Caco-2 (cell line): Measurements from ENCODE around the gene UTS2R. TPM values are rescaled to one million over a fixed set of nuclear protein-coding genes. Genes with fewer than 3 reads are reported as not detected.

ENCODE experiments used
- BruUV-seq: library from RNA; stranded (reverse); fragments of 400-500 nt; replicated peaks from 2 replicates; lab custom pipeline; 2021; lab: Mats Ljungman, UMichigan
- CTCF ChIA-PET: fragments of 300-600 bp; sonication (Branson Sonifier 250); formaldehyde crosslinking; loops from one replicate; lab custom pipeline; 2022; ENCODE audit warnings: antibody characterized with exemption; lab: Charles Lee
- POLR2A ChIA-PET: fragments of 300-600 bp; sonication (Branson Sonifier 250); formaldehyde crosslinking; loops from one replicate; lab custom pipeline; 2022; ENCODE audit warnings: antibody characterized with exemption; lab: Charles Lee
- DNase-seq, 2 experiments: peaks; one replicate each; pipeline versions ENCODE4 v3.0.0 to v3.0.0-alpha.2; 2020 to 2022
- H3K27me3 ChIP-seq: replicated peaks from 2 replicates; pipeline ENCODE4 v1.6.0; 2011; ENCODE audit warnings: low read length; ENCODE audit not compliant: control insufficient read depth, insufficient read depth
- H3K36me3 ChIP-seq: 2 replicates; pipeline ENCODE4 v1.5.1; 2011; ENCODE audit warnings: low read length; ENCODE audit not compliant: control insufficient read depth, insufficient read depth
- H3K4me1 ChIP-seq: fragments of 250-450 bp; sonication (Bioruptor Pico); 2 replicates; pipeline ENCODE4 v1.5.1; 2020; ENCODE audit warnings: mild to moderate bottlenecking
- H3K4me3 ChIP-seq: 2 replicates; pipeline ENCODE4 v1.5.1; 2011; ENCODE audit warnings: low read depth, mild to moderate bottlenecking, control low read depth, low read length
- H3K9me3 ChIP-seq: fragments of 250-450 bp; sonication (Bioruptor Pico); 2 replicates; pipeline ENCODE4 v1.5.1; 2020; ENCODE audit warnings: mild to moderate bottlenecking, moderate library complexity
- H3K27ac Mint-ChIP-seq: one replicate; pipeline ENCODE4 v1.8.0; 2022; ENCODE audit warnings: mixed read lengths; ENCODE audit not compliant: unreplicated experiment
- H3K27me3 Mint-ChIP-seq: one replicate; pipeline ENCODE4 v1.8.0; 2022; ENCODE audit warnings: mixed read lengths; ENCODE audit not compliant: insufficient read depth, unreplicated experiment
- H3K36me3 Mint-ChIP-seq: one replicate; pipeline ENCODE4 v1.8.0; 2022; ENCODE audit warnings: mild to moderate bottlenecking, mixed read lengths; ENCODE audit not compliant: insufficient read depth, unreplicated experiment
- H3K4me1 Mint-ChIP-seq: one replicate; pipeline ENCODE4 v1.8.0; 2022; ENCODE audit warnings: low read depth, mixed read lengths; ENCODE audit not compliant: unreplicated experiment
- H3K4me3 Mint-ChIP-seq: one replicate; pipeline ENCODE4 v1.8.0; 2022; ENCODE audit warnings: mild to moderate bottlenecking, moderate library complexity, mixed read lengths; ENCODE audit not compliant: unreplicated experiment
- H3K9me3 Mint-ChIP-seq: one replicate; pipeline ENCODE4 v1.8.0; 2022; ENCODE audit warnings: mixed read lengths; ENCODE audit not compliant: unreplicated experiment
- intact Hi-C: fragments of 100-400 bp; cut with micrococcal nuclease; formaldehyde crosslinking; loops from one replicate; pipeline ENCODE4 v1.10.0; 2022; ENCODE audit not compliant: unreplicated experiment
- total RNA-seq: library from RNA; stranded (reverse); gene quantifications from 2 replicates; pipeline ENCODE4 v1.2.3, GENCODE V29; 2022
- TF ChIP-seq, protein P1 (sequence below), 2 experiments: fragments of 200-600 bp in 1 of 2; IDR thresholded peaks; 1 replicate in 1 of 2; 2 replicates in 1 of 2; pipeline versions ENCODE4 v1.5.1 to v1.8.0; 2011 to 2022; ENCODE audit warnings: antibody characterized with exemption in 1 of 2, control low read depth in 1 of 2, inconsistent platforms in 1 of 2, low read depth in 1 of 2, low read length in 1 of 2, mild to moderate bottlenecking in 1 of 2, moderate library complexity in 1 of 2; ENCODE audit not compliant: insufficient read depth in 1 of 2, severe bottlenecking in 1 of 2, unreplicated experiment in 1 of 2

UTS2R gene
- total RNA-seq, 1 experiment from 2014 or later: 0.66 TPM

DNA sequence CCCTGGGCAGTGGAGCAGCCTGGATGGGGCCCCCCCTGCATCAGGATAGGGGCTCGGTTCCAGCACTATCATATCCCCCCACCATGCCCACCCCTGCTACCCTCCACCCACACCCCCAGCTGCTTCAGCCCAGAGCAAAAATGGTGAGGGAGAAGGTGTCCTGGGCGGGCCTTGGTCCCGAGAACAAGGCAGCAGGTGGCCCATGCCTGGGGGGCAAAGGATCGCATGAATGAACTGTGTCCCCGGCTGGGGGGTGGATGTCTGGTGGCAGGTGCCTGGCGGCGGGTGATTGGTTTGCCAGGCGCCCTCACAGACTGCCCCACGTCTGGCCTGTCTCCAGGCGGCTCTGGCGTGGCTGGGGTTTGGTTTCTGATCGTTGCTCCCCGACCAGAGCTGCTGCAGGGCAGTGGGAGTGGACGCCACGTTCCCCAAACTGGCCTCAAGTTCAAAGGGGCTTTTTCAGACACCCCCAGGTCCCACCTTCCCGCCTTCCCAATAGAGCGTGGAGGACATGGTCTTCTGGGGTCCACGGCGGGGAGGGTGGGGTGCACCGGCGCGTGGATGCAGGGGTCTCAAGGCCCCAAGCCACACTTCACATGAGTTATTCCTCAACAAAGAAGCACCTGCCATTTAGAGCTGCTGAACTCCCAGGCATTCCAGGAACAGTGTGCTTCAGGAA is 12.6 kb downstream of the UTS2R start:
- H3K27ac Mint-ChIP-seq: no peak overlapping the region
- Histone ChIP-seq H3K4me3 (no peak overlapping the region), H3K9me3 (no peaks in the 10 kb centered on the region), H3K4me1 (peaks cover 11% of the 10 kb centered on the region), H3K27me3 (no peaks in the 10 kb centered on the region), H3K36me3 (no peaks in the 10 kb centered on the region)
- no peaks in the 10 kb centered on the region for H3K4me1 Mint-ChIP-seq
- ChIA-PET POLR2A (no interaction called here), CTCF (no interaction called here)
- TF ChIP-seq, protein P1, sequence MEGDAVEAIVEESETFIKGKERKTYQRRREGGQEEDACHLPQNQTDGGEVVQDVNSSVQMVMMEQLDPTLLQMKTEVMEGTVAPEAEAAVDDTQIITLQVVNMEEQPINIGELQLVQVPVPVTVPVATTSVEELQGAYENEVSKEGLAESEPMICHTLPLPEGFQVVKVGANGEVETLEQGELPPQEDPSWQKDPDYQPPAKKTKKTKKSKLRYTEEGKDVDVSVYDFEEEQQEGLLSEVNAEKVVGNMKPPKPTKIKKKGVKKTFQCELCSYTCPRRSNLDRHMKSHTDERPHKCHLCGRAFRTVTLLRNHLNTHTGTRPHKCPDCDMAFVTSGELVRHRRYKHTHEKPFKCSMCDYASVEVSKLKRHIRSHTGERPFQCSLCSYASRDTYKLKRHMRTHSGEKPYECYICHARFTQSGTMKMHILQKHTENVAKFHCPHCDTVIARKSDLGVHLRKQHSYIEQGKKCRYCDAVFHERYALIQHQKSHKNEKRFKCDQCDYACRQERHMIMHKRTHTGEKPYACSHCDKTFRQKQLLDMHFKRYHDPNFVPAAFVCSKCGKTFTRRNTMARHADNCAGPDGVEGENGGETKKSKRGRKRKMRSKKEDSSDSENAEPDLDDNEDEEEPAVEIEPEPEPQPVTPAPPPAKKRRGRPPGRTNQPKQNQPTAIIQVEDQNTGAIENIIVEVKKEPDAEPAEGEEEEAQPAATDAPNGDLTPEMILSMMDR (IDR thresholded peaks at IDR 0.05; ENCODE audit: insufficient read depth in 1 of 2, low read depth in 1 of 2, low read length in 1 of 2, severe bottlenecking in 1 of 2, unreplicated experiment in 1 of 2): no peak
- no peak for DNase-seq
- H3K36me3 Mint-ChIP-seq: no peaks in the 10 kb centered on the region
- BruUV-seq: no TSS peak
- intact Hi-C loops: no loop called here
- H3K9me3 Mint-ChIP-seq: no peaks in the 10 kb centered on the region
- H3K27me3 Mint-ChIP-seq: no peaks in the 10 kb centered on the region
- no peak overlapping the region for H3K4me3 Mint-ChIP-seq

DNA sequence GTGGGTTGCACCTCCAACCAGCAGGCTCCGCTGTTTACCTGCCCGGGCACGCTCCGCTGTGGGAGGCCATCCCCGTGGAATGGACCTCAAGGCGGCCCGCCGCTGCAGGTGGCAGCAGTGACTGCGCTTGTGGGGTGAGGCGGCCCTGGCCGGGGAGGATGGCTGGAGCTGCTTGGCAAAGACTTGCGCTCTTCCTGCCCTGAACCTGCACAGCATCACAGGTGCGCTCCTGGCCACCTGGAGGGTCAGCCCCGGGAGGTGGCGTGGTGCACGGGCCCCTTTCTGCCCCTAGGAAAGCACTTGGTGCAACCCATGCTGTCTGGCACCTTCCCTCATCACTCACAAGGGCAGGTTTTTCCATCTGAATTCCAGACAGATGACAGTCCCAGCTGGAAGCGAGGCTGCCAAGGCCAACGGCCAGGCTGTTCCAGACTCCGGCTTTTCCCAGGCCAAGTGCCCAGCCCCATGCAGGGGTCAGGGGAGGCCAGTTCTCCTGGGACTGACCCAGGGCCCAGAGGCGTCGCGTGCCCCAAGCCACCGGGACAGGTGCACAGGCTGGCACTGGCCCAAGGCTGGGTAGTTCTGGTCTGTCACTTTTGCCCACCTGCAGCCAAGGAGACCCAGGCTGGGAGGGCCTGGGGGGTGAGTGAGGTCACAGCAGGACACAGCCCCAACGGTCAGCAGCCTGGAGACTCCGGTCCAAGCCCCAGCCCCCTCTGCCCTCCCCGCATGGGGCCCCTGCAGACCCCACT is 13.3 kb downstream of the UTS2R start:
- no peak overlapping the region for H3K4me3 ChIP-seq
- Mint-ChIP-seq H3K4me1 (no peaks in the 10 kb centered on the region), H3K27me3 (no peaks in the 10 kb centered on the region), H3K4me3 (no peak overlapping the region), H3K9me3 (no peaks in the 10 kb centered on the region), H3K36me3 (no peaks in the 10 kb centered on the region), H3K27ac (no peak overlapping the region)
- CTCF ChIA-PET: interaction anchor here (0.6 to 1.0 kb wide), 2 partner anchors 148 to 340 kb away, joined by 4 read pairs; no protein-coding TSS in a partner anchor
- H3K9me3 ChIP-seq: no peaks in the 10 kb centered on the region
- peaks cover 14% of the 10 kb centered on the region for H3K4me1 ChIP-seq
- H3K27me3 ChIP-seq: no peaks in the 10 kb centered on the region
- no TSS peak for BruUV-seq
- POLR2A ChIA-PET: no interaction called here
- TF ChIP-seq, protein P1 (IDR thresholded peaks at IDR 0.05; ENCODE audit: insufficient read depth in 1 of 2, low read depth in 1 of 2, low read length in 1 of 2, severe bottlenecking in 1 of 2, unreplicated experiment in 1 of 2): peak; percentile 25 to 37
- peak; percentile 67 to 72 for DNase-seq
- H3K36me3 ChIP-seq: no peaks in the 10 kb centered on the region
- intact Hi-C loops: no loop called here

DNA sequence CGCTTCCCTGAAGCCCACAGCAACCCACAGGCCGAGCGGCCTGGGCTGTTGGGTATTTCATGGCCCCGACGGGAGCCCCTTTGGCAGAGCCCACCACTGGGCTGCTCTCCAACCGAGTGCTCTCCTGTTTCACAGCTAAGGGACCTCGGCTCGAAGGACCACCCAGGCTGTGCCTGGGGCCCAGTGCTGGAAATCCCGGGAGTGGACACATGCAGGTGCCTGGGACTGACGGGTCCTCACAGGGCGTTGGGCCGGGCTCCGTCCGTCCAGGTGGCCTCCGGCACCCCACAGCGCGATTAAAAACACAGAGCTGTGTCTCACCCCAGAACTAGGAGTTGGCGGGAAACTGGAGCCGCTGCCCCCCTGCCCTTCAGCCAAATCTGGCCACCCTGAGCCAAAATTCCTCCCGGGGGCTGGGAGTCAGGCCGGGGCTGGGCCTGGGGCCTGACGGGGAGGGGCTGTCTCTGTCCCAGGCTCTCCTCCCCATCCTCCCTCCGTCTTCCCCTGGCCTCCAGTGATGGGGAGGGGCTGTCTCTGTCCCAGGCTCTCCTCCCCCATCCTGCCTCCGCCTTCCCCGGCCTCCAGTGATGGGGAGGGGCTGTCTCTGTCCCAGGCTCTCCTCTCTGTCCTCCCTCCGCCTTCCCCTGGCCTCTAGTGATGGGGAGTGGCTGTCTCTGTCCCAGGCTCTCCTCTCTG is 14.1 kb downstream of the UTS2R start:
- Mint-ChIP-seq H3K9me3 (no peaks in the 10 kb centered on the region), H3K4me1 (no peaks in the 10 kb centered on the region), H3K4me3 (no peak overlapping the region), H3K36me3 (peaks cover 2% of the 10 kb centered on the region), H3K27ac (no peak overlapping the region), H3K27me3 (no peaks in the 10 kb centered on the region)
- intact Hi-C loops: no loop called here
- H3K27me3 ChIP-seq: no peaks in the 10 kb centered on the region
- BruUV-seq: no TSS peak
- no peaks in the 10 kb centered on the region for H3K36me3 ChIP-seq
- ChIA-PET POLR2A (no interaction called here), CTCF (interaction anchor here (0.6 to 1.0 kb wide), 2 partner anchors 149 to 341 kb away, joined by 4 read pairs; no protein-coding TSS in a partner anchor)
- H3K4me3 ChIP-seq: no peak overlapping the region
- TF ChIP-seq, protein P1 (IDR thresholded peaks at IDR 0.05; ENCODE audit: insufficient read depth in 1 of 2, low read depth in 1 of 2, low read length in 1 of 2, severe bottlenecking in 1 of 2, unreplicated experiment in 1 of 2): no peak
- H3K4me1 ChIP-seq: peaks cover 14% of the 10 kb centered on the region
- no peaks in the 10 kb centered on the region for H3K9me3 ChIP-seq
- no peak for DNase-seq
